Smooth muscle cell (in vitro differentiated cells): ENCODE data around the gene SLC7A11. TPM values are rescaled to one million over a fixed set of nuclear protein-coding genes. Genes with fewer than 3 reads are reported as not detected.
A peak's percentile ranks its signal among the peaks of the same experiment; 100 is the strongest.

Experiments used
- DNase-seq: peaks from one replicate; lab custom pipeline; 2025; ENCODE audit not compliant: unreplicated experiment; lab: John Stamatoyannopoulos, UW
- H2AFZ ChIP-seq: fragments of 200-600 bp; sonication (generic); 2 replicates; pipeline ENCODE4 v1.6.0; 2016; ENCODE audit warnings: antibody characterized with exemption, low read depth, mild to moderate bottlenecking
- H3F3A ChIP-seq: fragments of 200-600 bp; sonication (generic); 2 replicates; pipeline ENCODE4 v1.6.0; 2017; ENCODE audit warnings: antibody characterized with exemption, low read depth
- H3K27ac ChIP-seq: fragments of 200-600 bp; sonication (generic); 2 replicates; pipeline ENCODE4 v1.5.1; 2016; ENCODE audit warnings: low read depth, mild to moderate bottlenecking
- H3K27me3 ChIP-seq: fragments of 200-600 bp; sonication (generic); 2 replicates; pipeline ENCODE4 v1.6.1; 2016; ENCODE audit warnings: low read depth, mild to moderate bottlenecking
- H3K36me3 ChIP-seq: fragments of 200-600 bp; sonication (generic); 2 replicates; pipeline ENCODE4 v1.5.1; 2016; ENCODE audit warnings: low read depth
- H3K4me1 ChIP-seq: fragments of 200-600 bp; sonication (generic); 2 replicates; pipeline ENCODE4 v1.5.1; 2016; ENCODE audit warnings: low read depth
- H3K4me2 ChIP-seq: fragments of 200-600 bp; sonication (generic); 2 replicates; pipeline ENCODE4 v1.6.0; 2016; ENCODE audit warnings: mild to moderate bottlenecking
- H3K4me3 ChIP-seq: fragments of 200-600 bp; sonication (generic); 2 replicates; pipeline ENCODE4 v1.5.1; 2016; ENCODE audit warnings: mild to moderate bottlenecking
- H3K79me2 ChIP-seq: fragments of 200-600 bp; sonication (generic); 2 replicates; pipeline ENCODE4 v1.6.0; 2016; ENCODE audit warnings: low read depth, mild to moderate bottlenecking
- H3K9ac ChIP-seq: fragments of 200-600 bp; sonication (generic); 2 replicates; pipeline ENCODE4 v1.6.0; 2016; ENCODE audit warnings: low read depth
- H3K9me3 ChIP-seq: fragments of 200-600 bp; sonication (generic); replicated peaks from 2 replicates; pipeline ENCODE4 v1.5.1; 2016; ENCODE audit warnings: low read depth
- H4K20me1 ChIP-seq: fragments of 200-600 bp; sonication (generic); 2 replicates; pipeline ENCODE4 v1.6.0; 2016; ENCODE audit warnings: low read depth
- CTCF ChIP-seq: fragments of 200-600 bp; sonication (generic); IDR thresholded peaks from 2 replicates; pipeline ENCODE4 v1.5.1; 2017; ENCODE audit warnings: borderline replicate concordance, mild to moderate bottlenecking, antibody characterized with exemption; ENCODE audit not compliant: insufficient read depth, poor library complexity, severe bottlenecking
- WGBS: methylation state at CpG from one replicate; pipeline ENCODE4 v1.1.7; 2016; ENCODE audit warnings: low lambda C conversion rate; 5-methylcytosine and 5-hydroxymethylcytosine counted together
- polyA plus RNA-seq: library from polyadenylated mRNA; unstranded; fragments of >200 nt; fragmentation: Nextera tagmentation; extraction: Ambion mirVana; gene quantifications from 2 replicates; pipeline ENCODE4 v1.2.1, GENCODE V29; 2016
- total RNA-seq: library from RNA; depleted of rRNA; stranded (reverse); fragments of >200 nt; gene quantifications from 2 replicates; pipeline ENCODE4 v1.2.3, GENCODE V29; 2014

SLC7A11 gene
- total and polyA plus RNA-seq, 2 experiments from 2014 or later = 1.1 to 13.9 TPM

GRCh38 chr4:138248058-138248457 is 5.9 kb upstream of the SLC7A11 start:
- H2AFZ ChIP-seq = peak overlapping the region; percentile 68
- TF ChIP-seq CTCF = no peak
- no peaks in the 10 kb centered on the region for H3K9me3 ChIP-seq
- no peak overlapping the region for H3K27ac ChIP-seq
- no peaks in the 10 kb centered on the region for H3F3A ChIP-seq
- H3K79me2 ChIP-seq = no peaks in the 10 kb centered on the region
- no peaks in the 10 kb centered on the region for H3K27me3 ChIP-seq
- no peak overlapping the region for H3K4me3 ChIP-seq
- H4K20me1 ChIP-seq = no peaks in the 10 kb centered on the region
- no peak for DNase-seq
- H3K36me3 ChIP-seq = no peaks in the 10 kb centered on the region
- WGBS = 92% methylated on average over 2 of the region's 2 CpGs
- H3K4me1 ChIP-seq = peaks cover 9% of the 10 kb centered on the region
- no peak overlapping the region for H3K9ac ChIP-seq
- H3K4me2 ChIP-seq = no peak overlapping the region

- 92% methylated on average over 3 of the region's 3 CpGs for WGBS
- no peaks in the 10 kb centered on the region for H3K9me3 ChIP-seq
- H3K4me2 ChIP-seq = no peak overlapping the region
- peaks cover 13% of the 10 kb centered on the region for H3K4me1 ChIP-seq
- no peak for TF ChIP-seq CTCF
- H3K9ac ChIP-seq = no peak overlapping the region
- H3K4me3 ChIP-seq = no peak overlapping the region
- peak overlapping the region; percentile 68 for H2AFZ ChIP-seq
- H3F3A ChIP-seq = peaks cover 1% of the 10 kb centered on the region
- no peaks in the 10 kb centered on the region for H4K20me1 ChIP-seq
- H3K27ac ChIP-seq = no peak overlapping the region
- no peaks in the 10 kb centered on the region for H3K36me3 ChIP-seq
- H3K79me2 ChIP-seq = no peaks in the 10 kb centered on the region
- H3K27me3 ChIP-seq = no peaks in the 10 kb centered on the region
- no peak for DNase-seq
Observed at GRCh38 chr4:138247643-138248042, 5.5 kb upstream of the SLC7A11 start.

GRCh38 chr4:138243369-138243768 is 1.2 kb upstream of the SLC7A11 start:
- 81% methylated on average over 3 of the region's 3 CpGs for whole genome bisulfite sequencing
- Histone ChIP-seq H3K4me3 (peak overlapping the region; percentile 71), H3K36me3 (no peaks in the 10 kb centered on the region), H3K9me3 (no peaks in the 10 kb centered on the region), H3K79me2 (peaks cover 34% of the 10 kb centered on the region), H3K27me3 (no peaks in the 10 kb centered on the region), H3F3A (peaks cover 10% of the 10 kb centered on the region), H3K27ac (peak overlapping the region; percentile 99), H3K4me2 (peak overlapping the region; percentile 97), H3K4me1 (peaks cover 31% of the 10 kb centered on the region), H2AFZ (peak overlapping the region; percentile 95), H3K9ac (no peak overlapping the region), H4K20me1 (no peaks in the 10 kb centered on the region)
- no peak for TF ChIP-seq CTCF
- DNase-seq = no peak

- Histone ChIP-seq H3K9ac (peak overlapping the region; percentile 97), H4K20me1 (no peaks in the 10 kb centered on the region), H3K36me3 (no peaks in the 10 kb centered on the region), H3K4me1 (peaks cover 31% of the 10 kb centered on the region), H3K27me3 (no peaks in the 10 kb centered on the region), H3K4me3 (peak overlapping the region; percentile 71), H3K79me2 (peaks cover 40% of the 10 kb centered on the region), H3K27ac (peak overlapping the region; percentile 99), H2AFZ (peak overlapping the region; percentile 95), H3F3A (peaks cover 10% of the 10 kb centered on the region), H3K9me3 (no peaks in the 10 kb centered on the region), H3K4me2 (peak overlapping the region; percentile 97)
- WGBS = 58% methylated on average over 1 of the region's 1 CpG
- DNase-seq = no peak
- TF ChIP-seq CTCF = no peak
Observed at GRCh38 chr4:138242834-138243156, 646 bp upstream of the SLC7A11 start.
